ENCODE measurements around the gene RUNDC3A. TPM values are rescaled to one million over a fixed set of nuclear protein-coding genes. Genes with fewer than 3 reads are reported as not detected.

The RUNDC3A gene
- total and polyA plus RNA-seq, 2 of the 13 experiments (the other 11 are each of a cell fraction or from before 2014, with no cell fraction given), result 0.25 TPM; not detected in 1

- TF ChIP-seq ZHX1 (CRISPR knock-in tag; IDR thresholded peaks at IDR 0.05; ENCODE audit: low read depth), result no peak
- TF ChIP-seq ZSCAN12 (CRISPR knock-in tag; IDR thresholded peaks at IDR 0.05), result no peak
- TF ChIP-seq MXD4 (CRISPR knock-in tag; IDR thresholded peaks at IDR 0.05), result peak; percentile 98
- TF ChIP-seq ASH2L (IDR thresholded peaks at IDR 0.05; ENCODE audit: insufficient read length, low read depth, low read length), result peak; percentile 37
- TF ChIP-seq ZNF781 (CRISPR knock-in tag; IDR thresholded peaks at IDR 0.05; ENCODE audit: borderline replicate concordance, not compliant biosample characterization), result peak; percentile 35
- no peak for TF ChIP-seq KLF15 (CRISPR knock-in tag; IDR thresholded peaks at IDR 0.05; ENCODE audit: borderline replicate concordance)
- TF ChIP-seq SALL1 (CRISPR knock-in tag; IDR thresholded peaks at IDR 0.05), result peak; percentile 91
- TF ChIP-seq NR2F2 (IDR thresholded peaks at IDR 0.05; ENCODE audit: borderline replicate concordance, low read depth), result no peak
- TF ChIP-seq ZNF569 (CRISPR knock-in tag; IDR thresholded peaks at IDR 0.05; ENCODE audit: borderline replicate concordance), result no peak
- no peak for TF ChIP-seq LCORL (IDR thresholded peaks at IDR 0.05)
- TF ChIP-seq LCORL (CRISPR knock-in tag; IDR thresholded peaks at IDR 0.05), result 0 out of 2 replicates have a peak, but pooled peaks have one; percentile 61
- TF ChIP-seq ZUFSP (CRISPR knock-in tag; IDR thresholded peaks at IDR 0.05; ENCODE audit: borderline replicate concordance), result no peak
- TF ChIP-seq NONO (IDR thresholded peaks at IDR 0.05), result no peak
- TF ChIP-seq NONO (CRISPR knock-in tag; conservative IDR thresholded peaks at IDR 0.05), result no peak
- TF ChIP-seq ZNF891 (CRISPR knock-in tag; IDR thresholded peaks at IDR 0.05), result no peak
- TF ChIP-seq MED1 (CRISPR knock-in tag; IDR thresholded peaks at IDR 0.05), result peak; percentile 34; the same call in 1 of the 2 replicates
- TF ChIP-seq ZNF549 (CRISPR knock-in tag; IDR thresholded peaks at IDR 0.05), result no peak
- no peak for TF ChIP-seq MED13 (CRISPR knock-in tag; IDR thresholded peaks at IDR 0.05)
- TF ChIP-seq MZF1 (CRISPR knock-in tag; IDR thresholded peaks at IDR 0.05; ENCODE audit: borderline replicate concordance), result no peak; the same call in 1 of the 2 replicates
- TF ChIP-seq MYC (CRISPR knock-in tag; IDR thresholded peaks at IDR 0.05; ENCODE audit: borderline replicate concordance), result peak; percentile 96
- no peak for TF ChIP-seq CERS6 (CRISPR knock-in tag; IDR thresholded peaks at IDR 0.05)
- TF ChIP-seq RELA (CRISPR knock-in tag; IDR thresholded peaks at IDR 0.05), result no peak
- no peak for TF ChIP-seq SNRNP70 (IDR thresholded peaks at IDR 0.05; ENCODE audit: low read depth, low read length)
- TF ChIP-seq SP5 (CRISPR knock-in tag; IDR thresholded peaks at IDR 0.05; ENCODE audit: borderline replicate concordance, low read depth), result peak; percentile 89
Observed at GRCh38 chr17:44326861-44327444, 18.6 kb downstream of the RUNDC3A start (continued).
